ENCODE data around the gene ADTRP. TPM values are rescaled to one million over a fixed set of nuclear protein-coding genes. Genes with fewer than 3 reads are reported as not detected.
A peak's percentile ranks its signal among the peaks of the same experiment; 100 is the strongest.

Gene ADTRP
- total and polyA plus RNA-seq, 8 donors = 0.09 to 0.44 (median 0.24) TPM; not detected in 3

GRCh38 chr6:11752360-11752759, 26.2 kb downstream of the ADTRP start:
- no peak for TF ChIP-seq CTCF (IDR thresholded peaks at IDR 0.05)
- Histone ChIP-seq H3K9me3 (no peaks in the 10 kb centered on the region), H3K27ac (no peak overlapping the region), H3K4me1 (peaks cover 3 to 7% (median 6%) of the 10 kb centered on the region in 3 donors), H3K27me3 (no peaks in the 10 kb centered on the region), H3K4me3 (no peak overlapping the region), H3K36me3 (no peaks in the 10 kb centered on the region)
- no peak for FAIRE-seq
- DNase-seq = no peak
- intact Hi-C loops (cut with DNase I) = no loop called here
- no peak for ATAC-seq
- 95 to 100% methylated on average over 1 of the region's 1 CpG for WGBS, 2 donors

- H3K4me1 ChIP-seq = peaks cover 3 to 7% (median 6%) of the 10 kb centered on the region in 3 donors
- no peaks in the 10 kb centered on the region for H3K9me3 ChIP-seq
- no peak overlapping the region for H3K27ac ChIP-seq
- FAIRE-seq = no peak
- TF ChIP-seq CTCF (IDR thresholded peaks at IDR 0.05) = no peak
- H3K4me3 ChIP-seq = no peak overlapping the region
- no peaks in the 10 kb centered on the region for H3K36me3 ChIP-seq
- intact Hi-C loops (cut with DNase I) = no loop called here
- 24 to 25% methylated on average over 7 of the region's 7 CpGs for WGBS, 2 donors
- peak in 2 of 4 donors; percentile 76 to 81 for ATAC-seq
- DNase-seq = no peak
- H3K27me3 ChIP-seq = no peaks in the 10 kb centered on the region
These were observed 27.9 kb downstream of the ADTRP start for GRCh38 chr6:11750682-11751081.

GRCh38 chr6:11748591-11749210, 29.9 kb downstream of the ADTRP start:
- WGBS, 2 donors = 89 to 93% methylated on average over 7 of the region's 7 CpGs
- Histone ChIP-seq H3K27me3 (no peaks in the 10 kb centered on the region), H3K4me1 (peaks cover 3 to 9% (median 7%) of the 10 kb centered on the region in 3 donors), H3K27ac (no peak overlapping the region), H3K36me3 (no peaks in the 10 kb centered on the region), H3K4me3 (no peak overlapping the region), H3K9me3 (no peaks in the 10 kb centered on the region)
- no peak for FAIRE-seq
- no peak for DNase-seq
- no peak for TF ChIP-seq CTCF (IDR thresholded peaks at IDR 0.05)
- no peak for ATAC-seq
- intact Hi-C loops (cut with DNase I) = no loop called here

- FAIRE-seq = no peak
- ATAC-seq = no peak
- WGBS, 2 donors = 93 to 96% methylated on average over 3 of the region's 3 CpGs
- no peak for TF ChIP-seq CTCF (IDR thresholded peaks at IDR 0.05)
- DNase-seq = no peak
- intact Hi-C loops (cut with DNase I) = no loop called here
- Histone ChIP-seq H3K27ac (no peak overlapping the region), H3K4me3 (no peak overlapping the region), H3K27me3 (no peaks in the 10 kb centered on the region), H3K36me3 (no peaks in the 10 kb centered on the region), H3K9me3 (no peaks in the 10 kb centered on the region), H3K4me1 (peaks cover 3 to 9% (median 7%) of the 10 kb centered on the region in 3 donors)
These were observed 31.6 kb downstream of the ADTRP start for GRCh38 chr6:11747021-11747420.

GRCh38 chr6:11744753-11745152, 33.9 kb downstream of the ADTRP start:
- DNase-seq (peak in 3 of 6 donors; percentile 32 to 71 (median 53)), FAIRE-seq (no peak), ATAC-seq (peak; percentile 60 to 91 (median 84))
- H3K36me3 ChIP-seq = no peaks in the 10 kb centered on the region
- no peak overlapping the region for H3K4me3 ChIP-seq
- H3K27me3 ChIP-seq = no peaks in the 10 kb centered on the region
- no peaks in the 10 kb centered on the region for H3K9me3 ChIP-seq
- intact Hi-C loops (cut with DNase I) = no loop called here
- peaks cover 0 to 4% (median 0%) of the 10 kb centered on the region in 3 donors for H3K4me1 ChIP-seq
- WGBS, 2 donors = 31 to 45% methylated on average over 3 of the region's 3 CpGs
- peak overlapping the region in 2 of 4 donors; percentile 29 to 49 for H3K27ac ChIP-seq
- no peak for TF ChIP-seq CTCF (IDR thresholded peaks at IDR 0.05)
